Activated CD4-positive, alpha-beta T cell treated with anti-CD3 and anti-CD28 coated beads, Interleukin-2, amount 50 U/mL, for 16 hours (primary cell): ENCODE measurements around the gene STT3B.
"Not testable (repeated sequence)": the region's sequence is repeated elsewhere in the genome, so short reads cannot be mapped to it uniquely, and the experiment has no call there.

Source experiments
- DNase-seq: peaks from one replicate; pipeline ENCODE4 v3.0.0-alpha.2; 2020

The STT3B gene

GRCh38 chr3:31532587-31533168, at the start of gene STT3B:
Gene STT3B (plus strand): TSS chr3:31532925. CDS start chr3:31532999, 74 bp downstream.
- peak; percentile 91 for DNase-seq

- DNase-seq: no peak
Measured at GRCh38 chr3:31483776-31484175, 48.9 kb upstream of the STT3B start.

GRCh38 chr3:31485196-31485595, 47.5 kb upstream of the STT3B start:
- no peak for DNase-seq

GRCh38 chr3:31486865-31487533, 45.7 kb upstream of the STT3B start:
- no peak for DNase-seq

GRCh38 chr3:31488475-31489017, 44.2 kb upstream of the STT3B start:
- DNase-seq: no peak

GRCh38 chr3:31490502-31490901, 42.2 kb upstream of the STT3B start:
- DNase-seq: no peak

GRCh38 chr3:31491660-31492059, 41.1 kb upstream of the STT3B start:
- no peak for DNase-seq

- DNase-seq: no peak
Measured at GRCh38 chr3:31493149-31493548, 39.6 kb upstream of the STT3B start.

GRCh38 chr3:31495971-31496665, 36.6 kb upstream of the STT3B start:
- DNase-seq: no peak

- no peak for DNase-seq
Measured at GRCh38 chr3:31498791-31499190, 33.9 kb upstream of the STT3B start.

- DNase-seq: no peak
Measured at GRCh38 chr3:31499281-31499680, 33.4 kb upstream of the STT3B start.

- peak; percentile 1 for DNase-seq
Measured at GRCh38 chr3:31502803-31503221, 29.9 kb upstream of the STT3B start.

- no peak for DNase-seq
Measured at GRCh38 chr3:31503456-31503855, 29.3 kb upstream of the STT3B start.

GRCh38 chr3:31504230-31504629, 28.5 kb upstream of the STT3B start:
- no peak for DNase-seq

GRCh38 chr3:31505371-31506048, 27.2 kb upstream of the STT3B start:
- DNase-seq: no peak

GRCh38 chr3:31506515-31506914, 26.2 kb upstream of the STT3B start:
- DNase-seq: not testable (repeated sequence)

- no peak for DNase-seq
Measured at GRCh38 chr3:31508452-31509146, 24.1 kb upstream of the STT3B start.

- DNase-seq: no peak
Measured at GRCh38 chr3:31509147-31509728, 23.5 kb upstream of the STT3B start.

- DNase-seq: no peak
Measured at GRCh38 chr3:31514570-31514969, 18.2 kb upstream of the STT3B start.

GRCh38 chr3:31515486-31516284, 17.0 kb upstream of the STT3B start:
- DNase-seq: no peak

GRCh38 chr3:31516757-31517156, 16.0 kb upstream of the STT3B start:
- no peak for DNase-seq
